GM23338 (cell line): ENCODE measurements around the gene TRIO.

Source experiments
- CREB1 ChIP-seq: fragments of 250-450 bp; sonication (Bioruptor Pico); IDR thresholded peaks from 2 replicates; pipeline ENCODE4 v1.5.0; 2020; ENCODE audit warnings: low read depth, mild to moderate bottlenecking, moderate library complexity
- ETS1 ChIP-seq: IDR thresholded peaks from 2 replicates; pipeline ENCODE4 v1.6.1; 2016; ENCODE audit warnings: antibody characterized with exemption
- EZH2 ChIP-seq: fragments of 200-600 bp; sonication (generic); IDR thresholded peaks from one replicate; pipeline ENCODE4 v1.8.0; 2017; ENCODE audit warnings: antibody characterized with exemption, mild to moderate bottlenecking, low read depth; ENCODE audit not compliant: unreplicated experiment
- JUNB ChIP-seq: IDR thresholded peaks from one replicate; pipeline ENCODE4 v1.6.1; 2016; ENCODE audit warnings: antibody characterized with exemption; ENCODE audit not compliant: unreplicated experiment
- POLR2AphosphoS5 ChIP-seq: IDR thresholded peaks from 2 replicates; pipeline ENCODE4 v1.6.1; 2016; ENCODE audit warnings: antibody characterized with exemption, low read depth
- ZNF331 ChIP-seq: fragments of 250-450 bp; sonication (Bioruptor Pico); IDR thresholded peaks from 2 replicates; pipeline ENCODE4 v1.5.0; 2020; ENCODE audit warnings: low read depth, mild to moderate bottlenecking, moderate library complexity
- TF ChIP-seq, protein P1 (sequence below), 2 experiments: fragments of 200-600 bp in 1 of 2; sonication (generic) in 1 of 2; conservative IDR thresholded peaks; 2 replicates each; pipeline versions ENCODE4 v1.5.1 to v1.6.1; 2016 to 2017; ENCODE audit warnings: antibody characterized with exemption in 2 of 2, low read depth in 2 of 2, mild to moderate bottlenecking in 2 of 2, moderate library complexity in 1 of 2
- TF ChIP-seq, protein P2 (sequence below): IDR thresholded peaks from one replicate; pipeline ENCODE4 v1.6.1; 2018; ENCODE audit warnings: antibody characterized with exemption; ENCODE audit not compliant: unreplicated experiment

DNA sequence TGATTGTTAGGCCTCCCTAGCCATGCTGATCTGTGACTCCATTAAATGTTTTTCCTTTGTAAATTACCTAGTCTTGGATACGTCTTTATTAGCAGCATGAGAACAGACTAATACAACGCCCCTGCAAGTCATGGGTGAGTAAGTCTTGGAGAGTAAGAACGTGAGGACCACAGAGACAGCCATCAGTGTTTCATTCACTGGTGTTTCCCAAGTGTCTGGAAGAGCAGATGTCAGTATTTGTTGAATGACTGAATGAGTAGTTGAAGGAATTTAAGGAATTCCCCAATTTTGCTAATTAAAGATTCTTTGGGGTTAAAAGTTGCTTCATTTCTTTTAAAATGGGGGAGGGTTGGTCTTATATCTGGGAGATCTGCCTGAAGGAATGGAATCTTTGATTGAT, 178.8 kb downstream of the TRIO start:
- TF ChIP-seq, protein P1, sequence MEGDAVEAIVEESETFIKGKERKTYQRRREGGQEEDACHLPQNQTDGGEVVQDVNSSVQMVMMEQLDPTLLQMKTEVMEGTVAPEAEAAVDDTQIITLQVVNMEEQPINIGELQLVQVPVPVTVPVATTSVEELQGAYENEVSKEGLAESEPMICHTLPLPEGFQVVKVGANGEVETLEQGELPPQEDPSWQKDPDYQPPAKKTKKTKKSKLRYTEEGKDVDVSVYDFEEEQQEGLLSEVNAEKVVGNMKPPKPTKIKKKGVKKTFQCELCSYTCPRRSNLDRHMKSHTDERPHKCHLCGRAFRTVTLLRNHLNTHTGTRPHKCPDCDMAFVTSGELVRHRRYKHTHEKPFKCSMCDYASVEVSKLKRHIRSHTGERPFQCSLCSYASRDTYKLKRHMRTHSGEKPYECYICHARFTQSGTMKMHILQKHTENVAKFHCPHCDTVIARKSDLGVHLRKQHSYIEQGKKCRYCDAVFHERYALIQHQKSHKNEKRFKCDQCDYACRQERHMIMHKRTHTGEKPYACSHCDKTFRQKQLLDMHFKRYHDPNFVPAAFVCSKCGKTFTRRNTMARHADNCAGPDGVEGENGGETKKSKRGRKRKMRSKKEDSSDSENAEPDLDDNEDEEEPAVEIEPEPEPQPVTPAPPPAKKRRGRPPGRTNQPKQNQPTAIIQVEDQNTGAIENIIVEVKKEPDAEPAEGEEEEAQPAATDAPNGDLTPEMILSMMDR (conservative IDR thresholded peaks at IDR 0.05; ENCODE audit: low read depth in 2 of 2), result no peak
- TF ChIP-seq, protein P2, sequence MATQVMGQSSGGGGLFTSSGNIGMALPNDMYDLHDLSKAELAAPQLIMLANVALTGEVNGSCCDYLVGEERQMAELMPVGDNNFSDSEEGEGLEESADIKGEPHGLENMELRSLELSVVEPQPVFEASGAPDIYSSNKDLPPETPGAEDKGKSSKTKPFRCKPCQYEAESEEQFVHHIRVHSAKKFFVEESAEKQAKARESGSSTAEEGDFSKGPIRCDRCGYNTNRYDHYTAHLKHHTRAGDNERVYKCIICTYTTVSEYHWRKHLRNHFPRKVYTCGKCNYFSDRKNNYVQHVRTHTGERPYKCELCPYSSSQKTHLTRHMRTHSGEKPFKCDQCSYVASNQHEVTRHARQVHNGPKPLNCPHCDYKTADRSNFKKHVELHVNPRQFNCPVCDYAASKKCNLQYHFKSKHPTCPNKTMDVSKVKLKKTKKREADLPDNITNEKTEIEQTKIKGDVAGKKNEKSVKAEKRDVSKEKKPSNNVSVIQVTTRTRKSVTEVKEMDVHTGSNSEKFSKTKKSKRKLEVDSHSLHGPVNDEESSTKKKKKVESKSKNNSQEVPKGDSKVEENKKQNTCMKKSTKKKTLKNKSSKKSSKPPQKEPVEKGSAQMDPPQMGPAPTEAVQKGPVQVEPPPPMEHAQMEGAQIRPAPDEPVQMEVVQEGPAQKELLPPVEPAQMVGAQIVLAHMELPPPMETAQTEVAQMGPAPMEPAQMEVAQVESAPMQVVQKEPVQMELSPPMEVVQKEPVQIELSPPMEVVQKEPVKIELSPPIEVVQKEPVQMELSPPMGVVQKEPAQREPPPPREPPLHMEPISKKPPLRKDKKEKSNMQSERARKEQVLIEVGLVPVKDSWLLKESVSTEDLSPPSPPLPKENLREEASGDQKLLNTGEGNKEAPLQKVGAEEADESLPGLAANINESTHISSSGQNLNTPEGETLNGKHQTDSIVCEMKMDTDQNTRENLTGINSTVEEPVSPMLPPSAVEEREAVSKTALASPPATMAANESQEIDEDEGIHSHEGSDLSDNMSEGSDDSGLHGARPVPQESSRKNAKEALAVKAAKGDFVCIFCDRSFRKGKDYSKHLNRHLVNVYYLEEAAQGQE, result no peak
- no peak for TF ChIP-seq POLR2AphosphoS5
- TF ChIP-seq ETS1, result no peak
- no peak for TF ChIP-seq EZH2
- TF ChIP-seq JUNB, result no peak
- TF ChIP-seq ZNF331, result no peak
- TF ChIP-seq CREB1, result no peak
